Activated CD4-positive, alpha-beta T cell treated with anti-CD3 and anti-CD28 coated beads, Interleukin-2, amount 50 U/mL, for 24 hours (primary cell): ENCODE results near the gene NVL.
"Not testable (repeated sequence)": the region's sequence is repeated elsewhere in the genome, so short reads cannot be mapped to it uniquely, and the experiment has no call there.

ENCODE experiments used
- DNase-seq, 2 donors: peaks; one replicate each; pipeline ENCODE4 v3.0.0-alpha.2; 2020; ENCODE audit warnings: low read depth in 1 of 2, low spot score in 1 of 2

NVL gene

DNA sequence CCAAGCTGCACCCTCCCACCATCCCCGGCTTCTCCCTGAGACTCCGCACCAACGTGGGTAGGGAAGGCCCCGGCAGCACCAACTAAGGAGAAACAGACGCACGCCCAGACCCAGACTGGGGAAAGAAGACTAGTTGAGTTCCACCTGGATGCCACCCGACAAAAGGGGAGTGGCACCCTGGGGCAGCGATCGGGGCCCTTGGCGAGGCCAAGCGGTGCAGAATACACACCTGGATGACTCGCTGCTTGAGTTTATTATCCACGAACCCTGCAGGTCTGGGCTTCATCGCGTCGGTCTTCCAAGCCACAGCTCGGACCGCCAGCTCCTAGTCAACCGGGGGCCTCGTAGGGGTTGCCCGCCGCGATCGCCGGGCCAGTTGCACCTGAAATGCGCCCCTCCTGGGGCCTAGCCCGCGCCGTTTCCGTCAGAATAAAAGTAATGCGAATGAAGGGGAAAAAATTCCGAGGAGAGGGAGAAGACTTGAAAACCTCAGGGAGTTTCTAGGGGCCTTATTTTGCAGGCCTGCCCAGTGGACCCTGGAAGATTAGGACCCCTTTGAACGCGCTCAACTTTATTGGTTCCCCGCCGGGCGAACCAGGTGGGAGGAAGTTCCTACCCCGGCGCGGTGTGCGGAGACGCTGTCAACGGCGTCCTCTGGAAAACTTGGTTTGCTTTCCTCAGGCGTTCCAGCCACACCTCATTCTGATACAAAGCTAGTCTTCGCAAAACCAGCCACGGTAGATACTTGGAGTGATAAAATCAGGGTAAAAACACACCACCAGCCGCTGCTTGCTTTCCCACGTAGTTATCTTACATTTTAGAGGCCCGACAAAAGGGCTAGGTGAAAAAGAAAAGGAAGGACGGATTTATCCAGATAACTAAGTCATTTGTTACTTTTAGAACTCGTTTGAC lies at the start of gene NVL:
Gene NVL, minus strand, starts transcription at position 331 of the 912 bp plus-strand sequence. Its CDS starts 45 bp downstream, at position 286.
- peak; percentile 59 to 75 for DNase-seq

DNA sequence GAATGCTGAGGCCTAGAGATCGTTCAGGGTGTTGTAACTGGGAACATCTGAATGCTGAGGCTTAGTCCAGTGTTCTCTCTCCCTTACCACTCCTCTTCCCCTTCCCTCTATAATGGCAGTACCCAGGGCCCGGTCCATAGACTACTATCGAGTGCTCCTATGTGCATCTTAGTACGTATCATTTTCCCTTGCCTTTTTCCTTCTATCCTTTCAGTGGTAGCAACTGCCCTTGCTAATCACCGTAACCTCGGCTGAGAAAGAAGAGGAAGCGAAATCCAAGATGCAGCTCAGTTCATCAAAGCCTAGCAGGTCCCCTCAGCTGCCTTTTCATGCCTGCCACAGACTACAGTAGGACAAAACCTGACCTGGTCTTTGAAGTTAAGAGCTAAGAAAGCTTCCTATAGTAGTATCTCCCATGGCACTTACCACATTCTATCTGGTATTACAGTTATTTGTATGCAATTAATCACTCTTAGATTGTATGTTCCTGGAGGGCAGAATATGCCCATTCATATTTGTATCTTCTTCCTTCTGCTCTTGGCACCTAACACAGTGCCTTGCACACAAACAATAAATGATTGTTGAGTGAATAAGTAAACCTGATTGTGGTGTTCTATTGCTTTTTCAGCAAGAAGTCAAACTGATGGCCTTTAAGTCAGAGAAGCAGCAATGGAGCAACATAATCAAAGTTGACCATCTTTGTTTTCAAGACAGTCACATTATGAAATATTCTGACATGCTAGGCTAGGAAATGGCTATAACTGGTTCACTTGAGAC lies 49.1 kb upstream of the NVL start:
- no peak for DNase-seq

DNA sequence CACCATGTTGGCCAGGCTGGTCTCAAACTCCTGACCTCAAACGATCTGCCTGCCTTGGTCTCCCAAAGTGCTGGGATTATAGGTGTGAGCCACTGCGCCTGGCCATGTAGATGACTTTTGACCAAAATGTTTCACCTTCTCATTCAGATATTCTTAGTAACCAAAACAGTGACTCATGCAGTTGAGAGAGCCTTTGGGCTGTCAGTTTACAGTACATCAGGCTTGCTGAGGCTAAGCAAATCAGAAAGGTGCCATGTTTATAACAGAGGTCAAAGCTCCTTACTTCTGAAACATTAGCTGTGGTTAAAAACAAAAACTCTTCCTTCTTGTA lies 47.7 kb upstream of the NVL start:
- DNase-seq, result peak in 1 of 2 donors; percentile 35

DNA sequence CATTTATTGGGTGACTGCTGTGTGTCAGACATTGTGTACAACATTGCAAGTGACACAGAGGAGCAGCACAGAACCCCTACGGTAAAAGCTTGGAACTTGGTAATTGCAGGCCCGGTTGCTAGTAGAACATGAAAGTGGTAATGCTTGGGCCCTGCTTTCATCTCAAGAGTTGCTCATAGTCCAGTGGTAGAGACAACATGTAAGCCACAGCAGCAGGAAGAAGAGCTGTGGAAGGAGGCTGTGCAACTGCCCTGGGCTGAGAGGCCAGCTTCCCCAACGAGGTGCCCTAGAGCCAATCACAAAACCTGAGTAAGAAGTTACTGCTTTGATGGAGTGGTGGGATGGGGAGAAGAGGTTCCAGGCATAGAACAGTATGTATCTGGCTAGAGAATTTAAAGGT lies 45.1 kb upstream of the NVL start:
- no peak for DNase-seq

DNA sequence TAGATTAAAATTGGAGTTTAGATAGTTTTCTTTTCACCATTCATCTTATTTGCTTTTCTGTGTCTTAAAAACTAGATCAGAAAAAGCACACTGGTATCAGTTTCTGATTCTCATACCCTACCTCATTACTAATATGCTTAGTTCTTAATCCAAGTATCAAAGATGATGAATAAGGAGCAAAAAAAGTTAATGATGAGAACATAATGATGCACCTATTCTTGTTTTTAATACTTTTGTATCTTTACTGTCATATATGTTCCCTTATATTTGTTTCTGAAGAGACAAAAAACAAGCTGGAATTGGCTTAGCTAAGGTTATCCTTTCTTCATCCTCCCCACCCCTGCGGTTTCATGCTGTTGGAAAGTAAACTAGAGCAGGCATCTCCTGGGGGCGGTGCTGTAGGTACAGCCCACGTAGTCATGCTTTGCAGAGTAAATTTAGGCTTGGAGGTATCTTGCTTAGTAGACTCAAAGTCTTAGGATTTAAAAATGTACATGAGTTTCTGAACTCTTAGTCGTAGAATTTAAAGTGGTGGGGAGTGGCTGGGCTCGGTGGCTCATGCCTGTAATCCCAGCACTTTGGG lies 43.1 kb upstream of the NVL start:
- DNase-seq, result no peak

DNA sequence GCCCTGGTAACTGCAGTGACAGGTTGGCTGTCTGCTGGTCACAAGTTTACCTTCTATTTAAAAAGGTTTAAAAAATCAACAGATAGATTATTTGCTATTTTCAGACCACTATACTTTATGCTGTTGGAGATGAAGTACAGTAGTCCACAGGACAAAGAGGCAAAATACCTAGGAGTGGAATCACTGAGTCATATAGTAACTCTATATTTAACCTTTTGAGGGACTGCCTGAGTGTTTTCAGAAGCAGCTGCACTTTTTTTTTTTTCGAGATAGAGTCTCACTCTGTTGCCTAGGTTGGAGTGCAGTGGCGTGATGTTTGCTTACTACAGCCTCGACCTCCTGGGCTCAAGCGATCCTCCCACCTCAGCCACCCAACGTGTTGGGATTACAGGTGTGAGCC lies 38.4 kb upstream of the NVL start:
- DNase-seq, result no peak

DNA sequence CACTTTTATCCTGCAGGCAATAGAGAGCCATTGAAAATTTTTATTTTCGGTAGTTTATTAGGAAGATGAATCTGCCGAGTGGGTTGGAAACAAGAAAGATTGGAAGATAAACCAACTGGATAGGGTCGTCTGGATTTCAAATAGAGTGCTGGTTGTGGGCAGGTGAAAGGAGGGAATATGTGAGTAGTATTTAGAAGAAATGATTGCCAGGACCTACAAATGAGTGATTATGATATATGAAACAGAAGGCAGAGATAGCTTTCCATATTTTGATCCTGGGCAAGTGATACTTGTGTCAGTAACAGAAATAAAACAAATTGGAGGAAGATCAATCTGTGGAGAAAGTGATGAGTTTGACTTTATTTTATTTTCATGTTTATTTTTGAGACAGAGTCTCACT lies 29.2 kb upstream of the NVL start:
- no peak for DNase-seq

DNA sequence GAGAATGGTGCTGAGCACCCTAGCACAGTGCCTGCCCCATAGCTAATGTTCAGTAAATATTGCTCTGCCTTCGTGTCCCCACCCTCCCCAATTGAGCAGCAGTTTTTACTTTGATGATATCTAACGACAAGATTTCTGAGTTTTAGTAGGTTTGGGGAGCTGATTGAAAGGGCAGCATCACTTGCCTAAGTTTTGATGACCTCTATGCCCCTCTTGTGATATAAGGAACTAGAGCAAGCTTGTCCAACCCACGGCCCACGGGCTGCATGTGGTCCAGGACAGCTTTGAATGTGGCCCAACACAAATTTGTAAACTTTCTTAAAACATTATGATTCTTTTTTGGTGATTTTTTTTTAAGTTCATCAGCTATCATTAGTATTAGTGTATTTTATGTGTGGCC lies 28.3 kb upstream of the NVL start:
- no peak for DNase-seq

DNA sequence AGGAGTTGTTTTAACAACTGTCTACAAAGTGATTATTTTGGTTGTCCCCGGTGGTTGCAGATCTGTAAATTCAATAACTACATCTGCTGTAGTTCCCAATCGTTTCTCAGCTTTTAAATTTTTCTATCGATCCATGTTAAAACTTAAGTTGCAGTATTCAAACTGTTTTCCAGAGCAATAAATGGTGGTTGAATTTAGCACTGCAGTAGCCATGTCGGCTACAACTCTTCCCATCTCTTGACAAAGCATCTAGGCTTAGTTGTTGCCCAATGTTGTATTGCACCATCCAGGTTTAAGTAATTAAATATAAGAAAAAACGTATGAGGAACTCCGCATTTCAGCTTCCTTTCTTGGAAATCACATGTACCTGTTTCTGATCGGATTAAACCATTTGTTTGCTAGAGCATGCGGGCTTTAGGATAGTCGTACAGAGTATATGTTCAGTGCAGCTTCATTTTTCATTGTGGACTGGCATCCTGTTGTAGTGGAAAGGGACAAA lies 27.7 kb upstream of the NVL start:
- no peak for DNase-seq

DNA sequence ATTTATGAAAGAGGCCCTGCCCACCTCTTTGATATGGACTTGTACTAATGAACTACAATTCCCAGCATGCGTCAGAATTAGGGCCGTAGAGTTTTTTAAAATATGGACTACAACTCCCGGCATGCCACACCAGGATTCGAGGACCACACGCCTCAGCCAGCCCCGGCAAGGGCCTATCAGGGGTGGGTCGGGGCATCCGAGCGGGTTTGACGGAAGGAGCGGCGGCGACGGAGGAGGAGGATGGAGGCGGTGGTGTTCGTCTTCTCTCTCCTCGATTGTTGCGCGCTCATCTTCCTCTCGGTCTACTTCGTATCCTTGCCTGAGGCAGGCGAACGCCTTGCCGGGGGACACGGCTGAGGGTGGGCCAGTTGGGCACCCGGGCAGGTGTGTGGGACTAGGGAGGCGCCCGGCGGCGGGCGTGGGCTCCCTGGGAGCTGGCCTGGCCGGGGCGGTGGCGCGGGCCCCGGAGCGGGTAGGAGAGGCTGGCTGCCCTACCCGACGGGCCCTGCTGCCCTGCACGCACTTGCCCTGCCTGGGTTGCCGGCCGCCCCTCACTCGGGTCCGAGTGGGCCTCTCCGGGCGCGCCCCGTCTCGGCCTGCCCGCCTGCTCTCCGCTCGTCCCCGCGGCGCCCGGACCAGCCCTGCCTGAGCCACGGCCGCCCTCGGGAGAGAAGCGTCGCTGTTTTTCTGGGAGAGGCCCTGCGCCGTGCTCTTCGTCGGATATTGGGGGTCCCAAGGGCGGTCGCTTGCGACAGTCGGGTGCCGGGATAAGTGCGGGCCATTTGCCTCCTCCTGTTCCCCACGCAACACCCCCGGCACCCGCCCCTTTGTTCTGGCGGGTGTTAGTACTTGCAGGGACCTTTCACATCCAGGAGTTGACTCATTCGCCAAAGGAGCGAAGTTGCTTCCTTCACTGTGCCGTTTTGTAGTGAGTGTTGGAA lies 27.0 kb upstream of the NVL start, which contains the start of gene CNIH4:
Gene CNIH4, plus strand, starts transcription at position 195 of the 941 bp plus-strand sequence. Its CDS starts 46 bp downstream, at position 241.
- DNase-seq, result peak; percentile 73 to 88

DNA sequence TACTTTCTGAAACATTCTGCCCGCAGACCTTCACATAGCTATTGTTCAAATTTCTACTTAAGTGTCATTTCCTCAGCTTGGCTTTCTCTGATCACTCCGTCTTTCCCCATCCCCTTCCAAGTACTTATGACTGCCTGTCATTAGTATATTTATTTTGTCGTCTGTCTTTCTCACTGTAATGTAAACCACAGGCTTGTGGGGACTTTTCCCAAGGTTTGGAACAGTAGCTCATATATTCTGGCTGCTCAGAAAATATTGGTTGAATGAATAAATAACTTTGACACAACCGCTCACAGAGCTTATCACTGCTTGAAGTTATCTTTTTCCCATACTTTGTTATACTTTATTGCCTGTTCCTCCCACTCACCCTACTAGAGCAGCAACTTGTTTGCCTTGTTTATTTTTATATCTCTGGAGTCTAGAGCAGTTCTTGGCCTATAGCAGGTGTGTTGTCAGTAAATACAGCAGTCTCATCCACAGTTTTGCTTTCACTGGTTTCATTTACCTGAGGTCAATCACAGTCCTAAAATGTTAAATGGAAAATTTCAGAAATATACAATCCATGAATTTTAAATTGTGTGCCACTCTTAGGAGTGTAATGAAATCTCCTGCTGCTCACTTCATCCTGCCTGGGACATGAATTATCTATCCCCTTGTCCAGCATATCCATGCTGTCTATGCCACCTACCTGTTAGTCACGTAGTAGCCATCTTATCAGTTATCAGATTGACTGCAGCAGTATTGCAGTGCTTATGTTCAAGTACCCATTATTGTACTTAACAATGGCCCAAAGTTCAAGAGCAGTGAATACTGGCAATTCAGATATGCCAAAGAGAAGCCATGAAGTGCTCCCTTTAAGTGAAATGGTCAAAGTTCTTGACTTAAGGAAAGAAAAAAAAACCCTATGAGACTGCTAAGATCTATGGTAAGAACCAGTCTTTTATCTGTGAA lies 24.3 kb upstream of the NVL start:
- DNase-seq, result no peak

DNA sequence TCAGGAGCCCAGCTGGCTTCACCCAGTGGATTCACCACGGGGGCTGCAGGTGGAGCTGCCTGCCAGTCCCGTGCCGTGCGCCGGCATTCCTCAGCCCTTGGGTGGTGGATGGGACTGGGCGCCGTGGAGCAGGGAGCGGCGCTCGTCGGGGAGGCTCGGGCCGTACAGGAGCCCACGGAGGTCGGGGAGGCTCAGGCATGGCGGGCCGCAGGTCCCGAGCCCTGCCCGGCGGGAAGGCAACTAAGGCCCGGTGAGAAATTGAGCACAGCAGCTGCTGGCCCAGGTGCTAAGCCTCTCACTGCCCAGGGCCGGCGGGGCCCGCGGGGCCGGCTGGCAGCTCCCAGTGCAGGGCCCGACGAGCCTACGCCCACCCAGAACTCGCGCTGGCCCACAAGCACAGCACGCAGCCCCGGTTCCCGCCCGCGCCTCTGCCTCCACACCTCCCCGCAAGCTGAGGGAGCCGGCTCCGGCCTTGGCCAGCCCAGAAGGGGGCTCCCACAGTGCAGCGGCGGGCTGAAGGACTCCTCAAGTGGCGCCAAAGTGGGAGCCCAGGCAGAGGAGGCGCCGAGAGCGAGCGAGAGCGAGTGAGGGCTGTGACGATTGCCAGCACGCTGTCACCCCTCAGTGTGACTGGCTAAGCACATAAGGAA lies 22.6 kb upstream of the NVL start:
- not testable (repeated sequence) for DNase-seq

DNA sequence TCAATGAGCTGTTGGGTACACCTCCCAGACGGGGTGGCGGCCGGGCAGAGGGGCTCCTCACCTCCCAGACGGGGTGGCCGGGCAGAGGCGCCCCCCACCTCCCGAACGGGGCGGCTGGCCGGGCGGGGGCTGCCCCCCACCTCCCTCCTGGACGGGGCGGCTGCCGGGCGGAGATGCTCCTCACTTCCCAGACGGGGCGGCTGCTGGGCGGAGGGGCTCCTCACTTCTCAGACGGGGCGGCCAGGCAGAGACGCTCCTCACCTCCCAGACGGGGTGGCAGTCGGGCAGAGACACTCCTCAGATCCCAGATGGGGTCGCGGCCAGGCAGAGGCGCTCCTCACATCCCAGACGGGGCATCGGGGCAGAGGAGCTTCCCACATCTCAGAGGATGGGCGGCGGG lies 19.7 kb upstream of the NVL start:
- not testable (repeated sequence) for DNase-seq

DNA sequence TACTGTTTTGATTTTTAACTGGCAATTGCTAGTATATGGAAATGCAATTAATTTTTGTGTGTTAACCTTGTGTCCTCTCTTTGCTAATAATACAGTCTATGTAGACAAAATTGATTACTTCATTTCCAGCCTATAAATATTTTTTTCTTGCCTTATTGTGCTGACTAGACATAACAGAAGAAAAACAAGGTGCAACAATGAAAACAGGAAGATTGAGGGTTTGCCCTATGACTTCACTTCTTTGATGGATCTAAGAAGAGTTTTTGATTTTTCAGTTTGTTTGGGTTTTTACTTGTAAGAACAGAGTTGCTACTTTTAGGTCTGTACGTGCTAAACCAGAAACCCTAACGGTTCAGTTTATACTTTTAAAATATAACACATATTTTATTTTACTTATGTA lies 18.2 kb upstream of the NVL start:
- no peak for DNase-seq

DNA sequence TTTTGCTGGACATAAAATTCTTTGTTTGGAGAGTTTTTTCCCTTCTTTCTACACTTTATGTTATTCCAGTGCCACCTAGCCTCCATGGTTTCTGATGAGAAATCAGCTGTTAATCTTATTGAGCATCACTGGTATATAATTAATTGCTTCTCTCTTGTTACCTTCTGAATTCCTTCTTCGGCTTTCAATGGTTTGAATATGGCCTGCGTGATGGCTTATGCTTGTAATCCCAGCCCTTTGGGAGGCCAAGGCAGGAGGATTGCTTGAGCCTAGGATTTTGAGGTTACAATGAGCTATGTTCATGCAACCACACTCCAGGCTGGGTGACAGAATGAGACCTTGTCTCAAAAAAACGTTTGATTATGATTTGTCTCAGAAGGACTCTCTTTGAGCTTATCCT lies 13.7 kb upstream of the NVL start:
- DNase-seq, result no peak

DNA sequence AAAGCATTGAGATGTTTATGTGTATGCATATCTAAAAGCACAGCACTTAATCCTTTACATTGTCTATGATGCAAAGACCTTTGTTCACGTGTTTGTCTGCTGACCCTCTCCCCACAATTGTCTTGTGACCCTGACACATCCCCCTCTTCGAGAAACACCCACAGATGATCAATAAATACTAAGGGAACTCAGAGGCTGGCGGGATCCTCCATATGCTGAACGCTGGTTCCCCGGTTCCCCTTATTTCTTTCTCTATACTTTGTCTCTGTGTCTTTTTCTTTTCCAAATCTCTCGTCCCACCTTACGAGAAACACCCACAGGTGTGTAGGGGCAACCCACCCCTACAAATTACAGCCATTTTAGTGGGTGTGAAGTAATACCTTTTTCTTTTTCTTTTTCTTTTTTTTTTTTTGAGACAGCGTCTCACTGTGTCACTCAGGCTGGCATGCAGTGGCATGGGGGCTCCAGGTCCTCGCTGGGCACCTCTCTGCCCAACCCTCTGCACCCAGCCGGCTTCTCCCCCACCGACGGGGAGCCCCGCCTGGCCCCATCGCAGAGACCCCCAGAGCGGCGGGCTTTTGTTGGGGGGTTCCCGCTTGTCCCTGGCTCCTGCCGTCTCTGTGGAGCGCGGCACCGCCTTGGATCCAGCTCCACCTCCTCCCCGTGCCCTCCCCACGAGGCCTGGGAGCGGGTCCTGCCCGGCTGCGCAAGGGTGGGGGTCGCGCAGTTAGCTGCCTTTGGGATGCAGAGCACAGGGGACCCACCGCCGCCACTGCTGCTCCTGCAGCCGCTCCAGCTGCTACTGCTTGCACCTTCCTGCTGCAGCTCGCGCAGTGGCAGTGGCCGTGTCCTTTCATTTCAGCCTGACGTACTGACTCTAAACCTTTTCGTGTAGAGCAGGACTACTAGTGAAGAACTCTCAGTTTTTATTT lies 10.7 kb upstream of the NVL start:
- peak in 1 of 2 donors; percentile 8 for DNase-seq

DNA sequence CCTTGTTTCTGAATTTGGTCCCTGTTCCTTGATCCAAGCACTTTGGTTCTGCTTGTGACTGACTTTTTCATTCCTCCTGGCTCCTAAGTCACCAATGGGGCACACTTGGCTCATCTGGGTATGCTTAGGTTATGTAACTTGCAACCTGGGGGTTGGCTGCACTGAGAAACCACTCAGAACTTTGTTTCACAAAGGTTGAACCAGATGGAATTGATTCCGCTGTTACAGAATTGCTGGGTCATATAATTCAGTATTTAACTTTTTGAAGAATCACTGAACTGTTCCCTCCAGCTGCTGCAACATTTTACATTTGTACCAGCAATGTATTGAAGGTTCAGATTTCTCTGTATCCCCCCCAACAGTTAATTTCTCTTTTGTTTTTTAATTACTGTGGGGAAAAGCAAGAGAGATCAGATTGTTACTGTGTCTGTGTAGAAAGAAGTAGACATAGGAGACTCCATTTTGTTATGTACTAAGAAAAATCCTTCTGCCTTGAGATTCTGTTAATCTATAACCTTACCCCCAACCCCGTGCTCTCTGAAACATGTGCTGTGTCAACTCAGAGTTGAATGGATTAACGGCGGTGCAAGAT lies 9.6 kb upstream of the NVL start:
- no peak for DNase-seq
